Measurements from ENCODE around the gene MCF2L.

MCF2L gene

GRCh38 chr13:113113846-113114271 is 144.8 kb downstream of the MCF2L start:
- no peak for DNase-seq (ENCODE audit: low read depth, low spot score)

DNA sequence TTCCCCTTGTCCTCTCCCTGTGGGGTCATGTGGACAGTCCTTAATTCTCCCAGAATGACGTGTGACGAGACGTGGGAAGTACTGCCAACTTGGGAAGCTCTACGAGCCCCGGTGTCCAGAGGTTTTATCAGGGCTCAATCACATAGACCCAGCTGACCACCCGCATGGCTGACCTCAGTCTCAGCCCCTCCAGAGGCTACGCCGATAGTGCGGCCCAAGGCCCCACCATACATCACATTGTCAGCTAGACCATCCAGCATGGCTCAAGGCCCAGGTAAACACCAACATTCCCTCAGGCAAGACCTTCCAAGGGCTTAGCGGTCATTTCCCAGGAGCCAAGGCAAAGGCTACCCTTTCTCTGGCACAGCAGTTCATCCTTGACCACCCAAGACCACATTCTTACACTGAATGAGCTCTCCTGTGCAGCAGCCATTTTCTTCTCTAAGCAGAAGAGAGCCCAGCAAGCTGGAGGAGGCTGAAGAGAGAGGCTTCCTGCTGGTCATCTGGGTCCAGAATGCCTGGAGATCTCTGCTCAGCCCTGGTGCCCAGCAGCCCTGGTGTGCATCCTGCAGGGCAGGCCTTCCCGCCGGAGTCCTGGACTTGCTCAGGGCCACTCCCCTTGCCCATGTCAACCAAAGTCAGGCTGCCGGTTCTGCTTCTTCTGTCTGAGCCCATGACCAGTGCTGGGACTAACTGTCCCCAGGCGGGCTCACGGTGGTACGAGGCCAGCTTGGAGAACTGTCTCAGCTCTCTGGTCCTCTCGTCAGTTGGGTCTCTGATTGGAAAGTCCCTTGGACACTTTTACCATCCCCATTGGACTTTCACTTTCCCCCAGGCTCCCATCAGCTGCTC is 145.7 kb downstream of the MCF2L start:
- no peak for DNase-seq (ENCODE audit: low read depth, low spot score)

- DNase-seq (ENCODE audit: low read depth, low spot score): no peak
Observed at GRCh38 chr13:113115363-113116205, 146.6 kb downstream of the MCF2L start.

GRCh38 chr13:113116206-113116800 is 147.3 kb downstream of the MCF2L start:
- DNase-seq (ENCODE audit: low read depth, low spot score): no peak

- no peak for DNase-seq (ENCODE audit: low read depth, low spot score)
Observed at GRCh38 chr13:113116871-113117271, 147.9 kb downstream of the MCF2L start.

- DNase-seq (ENCODE audit: low read depth, low spot score): no peak
Observed at GRCh38 chr13:113117335-113117872, 148.4 kb downstream of the MCF2L start.

- DNase-seq (ENCODE audit: low read depth, low spot score): no peak
Observed at GRCh38 chr13:113117911-113118260, 148.9 kb downstream of the MCF2L start.

DNA sequence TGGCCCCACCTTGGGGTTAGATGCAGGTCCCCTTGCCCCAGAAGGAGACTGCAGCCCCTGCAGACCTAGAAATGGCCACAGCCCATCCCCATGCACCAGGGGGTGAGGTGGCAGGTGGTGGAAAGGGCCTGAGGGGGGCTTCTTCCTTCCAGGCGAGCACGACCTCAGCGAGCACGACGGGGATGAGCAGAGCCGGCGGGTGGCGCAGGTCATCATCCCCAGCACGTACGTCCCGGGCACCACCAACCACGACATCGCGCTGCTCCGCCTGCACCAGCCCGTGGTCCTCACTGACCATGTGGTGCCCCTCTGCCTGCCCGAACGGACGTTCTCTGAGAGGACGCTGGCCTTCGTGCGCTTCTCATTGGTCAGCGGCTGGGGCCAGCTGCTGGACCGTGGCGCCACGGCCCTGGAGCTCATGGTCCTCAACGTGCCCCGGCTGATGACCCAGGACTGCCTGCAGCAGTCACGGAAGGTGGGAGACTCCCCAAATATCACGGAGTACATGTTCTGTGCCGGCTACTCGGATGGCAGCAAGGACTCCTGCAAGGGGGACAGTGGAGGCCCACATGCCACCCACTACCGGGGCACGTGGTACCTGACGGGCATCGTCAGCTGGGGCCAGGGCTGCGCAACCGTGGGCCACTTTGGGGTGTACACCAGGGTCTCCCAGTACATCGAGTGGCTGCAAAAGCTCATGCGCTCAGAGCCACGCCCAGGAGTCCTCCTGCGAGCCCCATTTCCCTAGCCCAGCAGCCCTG is 149.4 kb downstream of the MCF2L start:
- DNase-seq (ENCODE audit: low read depth, low spot score): no peak

- DNase-seq (ENCODE audit: low read depth, low spot score): no peak
Observed at GRCh38 chr13:113119166-113119821, 150.3 kb downstream of the MCF2L start.

DNA sequence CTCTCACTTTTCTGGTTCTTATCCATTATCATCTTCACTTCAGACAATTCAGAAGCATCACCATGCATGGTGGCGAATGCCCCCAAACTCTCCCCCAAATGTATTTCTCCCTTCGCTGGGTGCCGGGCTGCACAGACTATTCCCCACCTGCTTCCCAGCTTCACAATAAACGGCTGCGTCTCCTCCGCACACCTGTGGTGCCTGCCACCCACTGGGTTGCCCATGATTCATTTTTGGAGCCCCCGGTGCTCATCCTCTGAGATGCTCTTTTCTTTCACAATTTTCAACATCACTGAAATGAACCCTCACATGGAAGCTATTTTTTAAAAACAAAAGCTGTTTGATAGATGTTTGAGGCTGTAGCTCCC is 150.8 kb downstream of the MCF2L start:
- no peak for DNase-seq (ENCODE audit: low read depth, low spot score)

DNA sequence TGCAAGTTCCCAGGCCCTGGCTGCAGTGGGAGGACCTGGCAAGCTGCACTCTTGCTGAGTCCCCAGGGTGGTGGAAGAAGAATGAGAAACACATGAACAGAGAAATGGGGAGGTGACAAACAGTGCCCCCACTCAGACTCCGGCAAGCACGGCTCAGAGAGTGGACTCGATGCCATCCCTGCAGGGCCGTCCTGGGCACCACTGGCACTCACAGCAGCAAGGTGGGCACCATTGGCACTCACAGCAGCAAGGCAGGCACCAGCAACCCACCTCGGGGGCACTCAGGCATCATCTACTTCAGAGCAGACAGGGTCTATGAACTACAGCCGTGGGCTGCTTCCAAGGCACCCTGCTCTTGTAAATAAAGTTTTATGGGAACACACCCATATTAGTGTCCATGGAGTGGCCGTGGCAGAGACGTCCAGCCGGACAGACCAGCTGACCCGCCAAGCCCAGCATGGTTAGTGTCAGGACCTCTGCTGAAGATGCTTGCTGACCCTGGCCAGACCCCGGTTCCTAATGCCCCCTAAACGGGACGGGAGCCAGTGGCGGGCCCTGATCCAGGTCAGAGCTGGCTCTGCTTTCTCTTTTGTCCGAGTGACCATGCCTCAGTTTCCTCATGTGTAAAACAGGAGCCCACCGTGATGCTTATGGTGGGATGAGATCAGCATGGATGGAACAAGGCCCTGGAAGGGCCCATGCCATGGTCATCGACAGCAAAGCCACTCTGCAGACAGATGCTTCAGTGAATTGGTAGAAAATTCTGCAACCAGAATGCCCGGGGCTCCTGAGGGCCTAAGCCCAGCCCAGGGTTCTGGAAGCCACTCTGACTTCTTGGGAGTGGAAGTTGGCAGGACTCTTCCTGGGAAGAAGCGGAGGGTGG is 151.5 kb downstream of the MCF2L start:
- DNase-seq (ENCODE audit: low read depth, low spot score): no peak

DNA sequence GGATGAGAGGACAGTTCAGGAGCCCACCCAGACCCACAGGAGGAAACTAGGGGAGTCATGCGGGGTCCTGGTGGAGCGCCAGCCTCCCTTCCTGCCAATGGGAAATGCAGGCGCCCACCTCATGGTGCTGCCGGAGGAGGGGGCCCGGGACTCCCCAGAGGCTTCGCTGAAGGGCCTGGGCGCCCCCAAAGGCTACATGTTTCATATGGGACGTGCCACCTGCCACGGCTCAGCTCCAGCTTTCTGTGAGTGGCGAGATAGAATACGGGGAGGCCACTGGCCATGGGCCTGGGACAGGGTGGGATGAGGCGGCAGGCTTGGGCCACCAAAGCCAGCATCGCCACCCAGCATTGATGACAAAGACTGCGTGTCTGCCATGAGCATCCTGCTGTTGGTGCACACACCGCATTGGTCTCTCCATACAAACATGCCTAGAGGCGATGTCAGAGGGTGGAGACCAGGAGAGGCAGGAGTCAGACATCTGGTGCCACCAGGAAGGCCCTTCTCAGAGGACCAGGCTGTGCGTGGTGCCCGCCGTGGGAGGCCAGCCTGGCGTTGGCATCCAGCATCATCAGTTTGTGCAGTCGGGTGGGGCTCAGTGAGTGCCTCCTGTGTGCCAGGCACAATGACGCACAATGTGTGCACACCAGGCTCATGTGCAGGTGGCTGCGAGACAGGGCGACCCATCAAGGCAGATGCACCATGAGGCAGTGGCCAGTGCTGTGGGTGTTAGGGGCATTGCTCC is 152.3 kb downstream of the MCF2L start:
- no peak for DNase-seq (ENCODE audit: low read depth, low spot score)

DNA sequence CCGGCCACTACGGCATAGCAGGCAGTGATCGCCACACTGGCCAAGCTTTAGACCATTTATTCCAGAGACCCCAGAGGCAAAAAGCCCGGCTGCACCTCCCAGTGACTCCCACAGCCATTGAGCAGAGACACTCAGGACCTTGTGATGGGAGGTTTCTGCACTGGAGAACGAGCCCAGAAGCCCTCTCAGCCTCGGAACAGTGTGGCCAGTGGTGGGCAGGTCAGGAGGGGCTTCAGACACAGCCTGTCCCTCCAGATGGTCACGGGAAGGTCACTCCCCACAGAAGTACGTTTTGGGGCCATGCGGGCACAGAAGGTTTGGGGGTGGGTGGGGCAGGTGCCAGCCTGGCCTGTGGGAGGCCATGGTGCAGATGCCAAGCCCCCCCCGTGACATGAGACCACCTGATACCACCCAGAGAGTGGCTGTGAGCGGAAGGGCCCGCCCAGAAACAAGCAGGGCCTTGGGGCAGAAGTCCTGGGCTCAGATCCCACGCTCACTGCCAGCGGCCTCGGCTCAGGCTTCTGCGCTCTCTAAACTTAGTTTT is 153.0 kb downstream of the MCF2L start:
- no peak for DNase-seq (ENCODE audit: low read depth, low spot score)

- no peak for DNase-seq (ENCODE audit: low read depth, low spot score)
Observed at GRCh38 chr13:113122550-113123225, 153.7 kb downstream of the MCF2L start, which contains the start of gene F10. Gene F10 (plus strand): TSS chr13:113122799. CDS start chr13:113122856, 57 bp downstream.

DNA sequence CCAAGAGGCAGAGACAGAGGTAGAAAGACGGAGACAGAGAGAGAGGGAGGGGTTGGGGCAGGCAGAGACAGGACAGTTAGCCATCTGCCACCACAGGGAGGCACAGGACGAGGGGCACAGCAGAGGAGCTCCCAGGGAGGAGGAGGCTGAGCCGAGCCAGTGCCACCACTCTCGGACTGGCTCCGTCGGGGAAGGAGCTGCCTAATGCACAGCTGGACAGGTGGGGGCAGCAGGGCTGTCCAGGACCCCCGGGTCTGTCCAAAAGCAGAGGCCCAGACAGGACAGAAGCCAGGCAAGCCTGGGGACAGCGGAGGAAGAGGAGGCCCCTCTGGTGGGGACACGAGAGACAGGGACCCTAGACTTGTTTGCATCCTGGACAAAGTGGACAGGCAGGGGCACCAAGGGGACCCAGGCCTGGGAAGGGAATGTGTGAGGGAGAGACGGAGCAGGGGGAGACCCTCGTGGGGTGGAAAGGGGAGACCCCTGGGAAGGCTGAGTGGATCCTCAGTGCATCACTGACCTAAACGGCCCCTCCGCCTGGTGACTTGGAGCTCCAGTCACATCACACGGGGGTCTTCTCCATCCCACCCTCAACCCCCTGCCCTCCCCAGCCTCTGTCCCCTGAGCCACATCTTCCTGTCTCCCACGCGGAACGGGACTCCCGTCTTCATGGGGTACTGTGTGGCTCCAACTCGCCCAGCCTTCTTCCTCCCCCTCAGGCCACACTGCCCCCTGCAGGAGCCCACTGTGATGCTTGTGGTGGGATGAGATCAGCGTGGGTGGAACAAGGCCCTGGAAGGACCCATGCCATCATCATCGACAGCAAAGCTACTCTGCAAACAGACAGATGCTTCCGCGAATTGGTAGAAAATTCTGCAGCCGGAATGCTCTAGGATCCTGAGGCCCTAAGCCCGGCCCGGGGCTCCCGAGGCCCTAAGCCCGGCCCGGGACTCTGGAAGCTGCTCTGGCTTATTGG is 154.5 kb downstream of the MCF2L start:
- DNase-seq (ENCODE audit: low read depth, low spot score): no peak

- no peak for DNase-seq (ENCODE audit: low read depth, low spot score)
Observed at GRCh38 chr13:113124211-113124970, 155.4 kb downstream of the MCF2L start.

Measured in iPS DF 19.7 (cell line).